H1 (cell line): ENCODE data around the gene SPON2. TPM values are rescaled to one million over a fixed set of nuclear protein-coding genes. Genes with fewer than 3 reads are reported as not detected.

Experiments
- CTCF ChIA-PET: fragments of 300-600 bp; sonication (Branson Sonifier 250); formaldehyde crosslinking; loops from one replicate; lab custom pipeline; 2021; ENCODE audit not compliant: partially characterized antibody; lab: Charles Lee
- POLR2A ChIA-PET: fragments of 300-600 bp; sonication (Branson Sonifier 250); formaldehyde crosslinking; loops from one replicate; lab custom pipeline; 2021; ENCODE audit warnings: inconsistent platforms; ENCODE audit not compliant: partially characterized antibody; lab: Charles Lee
- DNase-seq, 2 experiments: peaks; one replicate each; pipeline versions ENCODE4 v3.0.0 to v3.0.0-alpha.2; 2010 to 2022; ENCODE audit warnings: low spot score in 2 of 2, low read depth in 1 of 2, mixed read lengths in 1 of 2
- FAIRE-seq: peaks from 2 replicates; lab custom pipeline; 2011; peaks lifted over from hg19 to GRCh38; lab: Jason Lieb, UNC
- H2AFZ ChIP-seq: 2 replicates; pipeline ENCODE4 v1.8.1; 2012; ENCODE audit warnings: low read length, inconsistent platforms
- H2AK5ac ChIP-seq: 2 replicates; pipeline ENCODE4 v1.6.1; 2013; ENCODE audit warnings: low read depth, low read length
- H2BK120ac ChIP-seq: replicated peaks from 2 replicates; pipeline ENCODE3; 2013; ENCODE audit warnings: low read depth, low read length, inconsistent platforms
- H2BK12ac ChIP-seq: 2 replicates; pipeline ENCODE4 v1.6.1; 2013; ENCODE audit warnings: low read depth, low read length
- H2BK15ac ChIP-seq: 2 replicates; pipeline ENCODE4 v1.6.1; 2013; ENCODE audit warnings: low read length
- H2BK20ac ChIP-seq: 2 replicates; pipeline ENCODE4 v1.6.1; 2013; ENCODE audit warnings: low read length
- H2BK5ac ChIP-seq: 2 replicates; pipeline ENCODE4 v1.6.1; 2013; ENCODE audit warnings: low read depth, low read length
- H3K14ac ChIP-seq: 2 replicates; pipeline ENCODE4 v1.6.1; 2013; ENCODE audit warnings: inconsistent platforms; ENCODE audit not compliant: insufficient read length
- H3K18ac ChIP-seq: 2 replicates; pipeline ENCODE4 v1.6.1; 2013; ENCODE audit warnings: low read length; ENCODE audit errors: extremely low read depth
- H3K23ac ChIP-seq: 2 replicates; pipeline ENCODE4 v1.6.1; 2013; ENCODE audit warnings: inconsistent platforms; ENCODE audit not compliant: insufficient read length
- H3K23me2 ChIP-seq: 2 replicates; pipeline ENCODE4 v1.6.1; 2013; ENCODE audit warnings: low read depth, low read length
- H3K27ac ChIP-seq: 2 replicates; pipeline ENCODE4 v1.6.1; 2011; ENCODE audit warnings: low read depth, low read length, inconsistent platforms
- H3K27me3 ChIP-seq, 4 experiments: replicated peaks in 1 of 4; 1 replicate in 1 of 4; 2 replicates in 3 of 4; pipeline versions ENCODE4 v1.6.1 to v1.8.1; 2011 to 2013; ENCODE audit warnings: low read length in 3 of 4, mild to moderate bottlenecking in 3 of 4, inconsistent platforms in 2 of 4, mixed read lengths in 2 of 4, moderate library complexity in 1 of 4; ENCODE audit not compliant: control insufficient read depth in 3 of 4, insufficient read depth in 3 of 4; ENCODE audit errors: extremely low read depth in 1 of 4
- H3K36me3 ChIP-seq, 4 experiments: 2 replicates each; pipeline versions ENCODE4 v1.6.1 to v1.8.1; 2011 to 2013; ENCODE audit warnings: mild to moderate bottlenecking in 4 of 4, low read length in 3 of 4, moderate library complexity in 2 of 4, control low read depth in 1 of 4, inconsistent platforms in 1 of 4; ENCODE audit not compliant: insufficient read depth in 4 of 4, control insufficient read depth in 2 of 4
- H3K4ac ChIP-seq: replicated peaks from 2 replicates; pipeline ENCODE3; 2013; ENCODE audit warnings: low read length, low read depth, mixed read lengths, inconsistent platforms; ENCODE audit not compliant: insufficient read length
- H3K4me1 ChIP-seq, 4 experiments: replicated peaks in 1 of 4; 1 replicate in 1 of 4; 2 replicates in 3 of 4; pipeline versions ENCODE4 v1.6.1 to v1.8.1; 2011 to 2013; ENCODE audit warnings: low read length in 3 of 4, inconsistent platforms in 2 of 4, mixed read lengths in 1 of 4; ENCODE audit not compliant: insufficient read depth in 4 of 4, control insufficient read depth in 3 of 4
- H3K4me2 ChIP-seq, 2 experiments: 2 replicates each; pipeline versions ENCODE4 v1.6.1 to v1.8.1; 2011 to 2013; ENCODE audit warnings: low read depth in 2 of 2, low read length in 2 of 2, control low read depth in 1 of 2, inconsistent platforms in 1 of 2, mild to moderate bottlenecking in 1 of 2; ENCODE audit not compliant: insufficient read depth in 1 of 2
- H3K4me3 ChIP-seq, 4 experiments: fragments of 200-600, 300-600 bp in 1 of 4; sonication (generic), shearing (Covaris generic), sonication (Bioruptor Twin) in 1 of 4; 2 replicates each; pipeline versions ENCODE4 v1.5.1 to v1.8.1; 2011 to 2016; ENCODE audit warnings: low read length in 4 of 4, low read depth in 3 of 4, control low read depth in 2 of 4, inconsistent platforms in 2 of 4, mild to moderate bottlenecking in 2 of 4, mixed read lengths in 1 of 4, moderate library complexity in 1 of 4; ENCODE audit not compliant: insufficient read depth in 2 of 4; ENCODE audit errors: extremely low read depth in 1 of 4
- H3K56ac ChIP-seq: replicated peaks from 2 replicates; pipeline ENCODE3; 2013; ENCODE audit warnings: low read depth, mild to moderate bottlenecking, mixed read lengths, low read length, inconsistent platforms; ENCODE audit not compliant: insufficient read length
- H3K79me1 ChIP-seq: 2 replicates; pipeline ENCODE4 v1.6.1; 2013; ENCODE audit warnings: low read depth, low read length, control low read depth
- H3K79me2 ChIP-seq, 2 experiments: 2 replicates each; pipeline versions ENCODE4 v1.6.1 to v1.8.1; 2012 to 2013; ENCODE audit warnings: low read length in 2 of 2, mild to moderate bottlenecking in 2 of 2, inconsistent platforms in 1 of 2; ENCODE audit not compliant: insufficient read depth in 2 of 2, control insufficient read depth in 1 of 2
- H3K9ac ChIP-seq, 4 experiments: replicated peaks in 1 of 4; 1 replicate in 1 of 4; 2 replicates in 3 of 4; pipeline versions ENCODE4 v1.6.1 to v1.8.1; 2011 to 2013; ENCODE audit warnings: low read depth in 3 of 4, low read length in 3 of 4, control low read depth in 2 of 4, mild to moderate bottlenecking in 2 of 4, moderate library complexity in 2 of 4, inconsistent platforms in 1 of 4; ENCODE audit errors: extremely low read depth in 1 of 4
- H3K9me3 ChIP-seq, 2 experiments: 2 replicates each; pipeline versions ENCODE4 v1.6.1 to v1.8.1; 2012 to 2013; ENCODE audit warnings: mild to moderate bottlenecking in 2 of 2, moderate library complexity in 2 of 2, control low read depth in 1 of 2, inconsistent platforms in 1 of 2, low read depth in 1 of 2, low read length in 1 of 2, mixed read lengths in 1 of 2; ENCODE audit not compliant: insufficient read depth in 2 of 2
- H4K20me1 ChIP-seq, 2 experiments: replicated peaks in 1 of 2; 2 replicates each; pipeline versions ENCODE3 to v1.8.1; 2011 to 2013; ENCODE audit warnings: inconsistent platforms in 2 of 2, low read length in 2 of 2, mild to moderate bottlenecking in 1 of 2; ENCODE audit not compliant: insufficient read depth in 2 of 2, control insufficient read depth in 1 of 2
- H4K5ac ChIP-seq: 2 replicates; pipeline ENCODE4 v1.6.1; 2013; ENCODE audit warnings: low read length, low read depth, mixed read lengths, inconsistent platforms; ENCODE audit not compliant: insufficient read length
- H4K8ac ChIP-seq: 2 replicates; pipeline ENCODE4 v1.8.0; 2013; ENCODE audit warnings: mild to moderate bottlenecking, moderate library complexity, low read length, inconsistent platforms; ENCODE audit not compliant: insufficient read depth; ENCODE audit errors: extremely low read depth
- H4K91ac ChIP-seq: replicated peaks from 2 replicates; pipeline ENCODE3; 2013; ENCODE audit warnings: low read length, mixed read lengths, inconsistent platforms; ENCODE audit not compliant: insufficient read length
- GABPA ChIP-seq: IDR thresholded peaks from 2 replicates; pipeline ENCODE4 v1.6.1; 2011; ENCODE audit warnings: mild to moderate bottlenecking, low read length, moderate library complexity, borderline replicate concordance; ENCODE audit not compliant: insufficient read depth
- HDAC2 ChIP-seq, 2 experiments: fragments of 300-600 bp in 1 of 2; sonication (generic) in 1 of 2; IDR thresholded peaks; 2 replicates each; pipeline ENCODE4 v1.6.1; 2011 to 2012; ENCODE audit warnings: low read depth in 2 of 2, low read length in 2 of 2, mild to moderate bottlenecking in 2 of 2, moderate library complexity in 2 of 2, borderline replicate concordance in 1 of 2, inconsistent platforms in 1 of 2
- MAFK ChIP-seq: IDR thresholded peaks from 2 replicates; pipeline ENCODE4 v1.6.1; 2012; ENCODE audit warnings: low read depth, mild to moderate bottlenecking, improper control_type of control experiment, low read length
- POLR2A ChIP-seq, 2 experiments: IDR thresholded peaks; 1 replicate in 1 of 2; 2 replicates in 1 of 2; pipeline ENCODE4 v1.6.1; 2011; ENCODE audit warnings: low read depth in 2 of 2, low read length in 2 of 2, mild to moderate bottlenecking in 2 of 2; ENCODE audit errors: control extremely low read depth in 1 of 2
- WGBS, 2 experiments: shearing (Covaris generic) in 1 of 2; methylation state at CpG; one replicate each; pipeline versions ENCODE4 v1.1.6 to v1.1.7; 2013 to 2015; ENCODE audit warnings: low lambda C conversion rate in 2 of 2, mixed read lengths in 2 of 2, inconsistent platforms in 1 of 2, low coverage in 1 of 2, missing lambda C conversion rate in 1 of 2; ENCODE audit not compliant: insufficient replicate concordance in 2 of 2, insufficient coverage in 1 of 2, insufficient read length in 1 of 2; ENCODE audit errors: extremely low coverage in 1 of 2, missing lambda C conversion rate in 1 of 2; 5-methylcytosine and 5-hydroxymethylcytosine counted together
- polyA plus RNA-seq, 7 experiments: library from polyadenylated mRNA; depleted of rRNA in 3 of 7; stranded (reverse) in 5 of 7; unstranded in 2 of 7; fragments of >200 nt in 5 of 7; fragments of 200-250 nt in 2 of 7; gene quantifications; 1 replicate in 5 of 7; 2 replicates in 1 of 7; 4 replicates in 1 of 7; pipeline versions ENCODE4 v1.2.1 to v1.2.3, GENCODE V29; 2011 to 2013; ENCODE audit warnings: missing spikeins in 2 of 7, mixed read lengths in 2 of 7
- total RNA-seq: library from RNA; stranded (reverse); fragmentation: NEBNext Ultra II Directional; extraction: Animal tissue kit (Norgen Biotek cat#: 25700); gene quantifications from 2 replicates; pipeline ENCODE4 v1.2.1, GENCODE V29; 2021

The SPON2 gene
- total and polyA plus RNA-seq, 2 of the 8 experiments (the other 6 are each of a cell fraction or from before 2014, with no cell fraction given) = 2.8 to 3.2 TPM

- Histone ChIP-seq H2AK5ac (no peak overlapping the region), H2BK120ac (no peak overlapping the region), H3K27me3 (peaks cover 0 to 3% (median 0%) of the 10 kb centered on the region in 4 experiments; a peak in 4 of 7 replicates), H3K23me2 (no peaks in the 10 kb centered on the region), H3K9ac (no peak overlapping the region), H3K4ac (no peak overlapping the region), H3K36me3 (no peaks in the 10 kb centered on the region), H2BK12ac (no peak overlapping the region), H3K4me3 (no peak overlapping the region), H3K79me2 (no peaks in the 10 kb centered on the region; a peak in 1 of 4 replicates), H2AFZ (no peak overlapping the region), H4K91ac (no peak overlapping the region), H4K8ac (no peak overlapping the region), H4K5ac (no peak overlapping the region), H3K4me2 (no peak overlapping the region), H2BK20ac (no peak overlapping the region), H3K9me3 (peaks cover 18 to 21% of the 10 kb centered on the region in 2 experiments), H3K23ac (no peak overlapping the region), H3K79me1 (no peaks in the 10 kb centered on the region), H2BK15ac (no peak overlapping the region), H3K27ac (no peak overlapping the region), H4K20me1 (peaks cover 0 to 2% of the 10 kb centered on the region in 2 experiments), H3K18ac (no peak overlapping the region), H3K56ac (no peak overlapping the region), H3K14ac (no peak overlapping the region), H2BK5ac (no peak overlapping the region), H3K4me1 (no peaks in the 10 kb centered on the region)
- DNase-seq = no peak
- ChIA-PET CTCF (interaction anchor here (0.9 to 1.4 kb wide), 3 partner anchors 11 to 24 kb away, joined by 3 to 4 read pairs (median 3); no protein-coding TSS in a partner anchor), POLR2A (interaction anchor here (0.6 to 1.3 kb wide), 2 partner anchors 10 to 11 kb away, joined by 3 read pairs; no protein-coding TSS in a partner anchor)
- 79% methylated on average over 7 of the region's 7 CpGs; no CpG with 5 or more reads in 1 of the 2 experiments for WGBS, 2 experiments
- no peak for TF ChIP-seq GABPA
- TF ChIP-seq MAFK = no peak
- TF ChIP-seq HDAC2 (IDR thresholded peaks at IDR 0.05; ENCODE audit: borderline replicate concordance in 1 of 2, low read depth in 2 of 2, low read length in 2 of 2) = no peak
- TF ChIP-seq POLR2A (IDR thresholded peaks at IDR 0.05; ENCODE audit: control extremely low read depth in 1 of 2, low read depth in 2 of 2, low read length in 2 of 2) = no peak
- FAIRE-seq = no peak
These were observed 6.7 kb upstream of the SPON2 start for GRCh38 chr4:1179089-1179441.
